ENCODE results near the gene FOXRED1. TPM values are rescaled to one million over a fixed set of nuclear protein-coding genes. Genes with fewer than 3 reads are reported as not detected.
"Not testable (repeated sequence)": the region's sequence is repeated elsewhere in the genome, so short reads cannot be mapped to it uniquely, and the experiment has no call there.

Gene FOXRED1
- 23.0 TPM for total RNA-seq
- long read RNA-seq, transcript FOXRED1-201 (11 exons, 1,970 nt) = major isoform, 32 of 50 reads
- long read RNA-seq, partial matches to known transcripts = 5 of 50 reads
- long read RNA-seq, other reads (novel, unspliced or antisense) = 12 of 50 reads

DNA sequence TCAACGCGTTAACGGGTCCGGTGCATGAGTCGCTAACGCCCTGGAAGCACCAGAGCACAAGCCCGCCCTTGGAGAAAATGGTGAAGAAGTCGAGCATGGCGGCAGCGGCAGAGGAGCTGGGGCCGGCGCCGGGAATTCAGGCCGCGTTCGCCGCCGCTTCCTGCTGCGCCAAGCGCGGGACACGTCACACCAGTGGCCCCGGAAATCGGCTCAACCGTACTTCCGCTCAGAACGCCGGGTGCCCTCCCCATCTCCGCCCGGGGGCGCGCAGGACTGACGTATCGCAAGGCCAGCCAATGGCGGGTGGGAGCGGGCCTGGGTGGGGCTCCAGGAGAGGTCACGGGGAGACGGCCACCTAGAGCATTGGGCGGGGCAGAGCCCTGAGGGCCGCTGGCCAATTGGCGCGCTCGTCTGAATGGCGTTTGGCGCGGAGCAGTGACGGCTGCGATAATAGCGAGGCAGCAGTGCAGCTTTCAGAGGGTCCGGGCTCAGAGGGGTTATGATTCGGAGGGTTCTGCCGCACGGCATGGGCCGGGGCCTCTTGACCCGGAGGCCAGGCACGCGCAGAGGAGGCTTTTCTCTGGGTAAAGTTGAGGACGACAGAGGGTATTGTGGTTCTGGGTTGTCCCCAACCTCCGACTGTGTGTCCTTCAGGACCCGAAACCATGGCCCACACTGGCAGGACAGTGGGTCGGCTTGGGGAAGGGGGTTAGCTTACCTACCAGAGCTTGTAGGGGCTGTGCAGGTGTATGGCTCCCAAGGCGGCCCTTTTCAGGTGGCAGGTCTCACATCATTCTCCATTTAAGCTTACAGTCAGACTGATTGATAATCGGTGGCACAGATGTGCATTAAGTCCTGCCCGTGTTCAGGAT lies at the start of gene FOXRED1, which contains the start of gene SRPRA:
TSS of gene FOXRED1 (plus strand) at position 447 of the 872 bp plus-strand sequence. CDS start at position 500, 53 bp downstream.
TSS of gene SRPRA (minus strand) at position 188 of the 872 bp plus-strand sequence. CDS start at position 97, 91 bp downstream.
- peak; percentile 100 for DNase-seq (ENCODE audit: low spot score)
- intact Hi-C loops (cut with DNase I) = loop anchor here (1.0 to 10.0 kb wide), 3 partner anchors 58 to 344 kb away; partner anchors contain the start of genes CDON, FAM118B and RPUSD4

DNA sequence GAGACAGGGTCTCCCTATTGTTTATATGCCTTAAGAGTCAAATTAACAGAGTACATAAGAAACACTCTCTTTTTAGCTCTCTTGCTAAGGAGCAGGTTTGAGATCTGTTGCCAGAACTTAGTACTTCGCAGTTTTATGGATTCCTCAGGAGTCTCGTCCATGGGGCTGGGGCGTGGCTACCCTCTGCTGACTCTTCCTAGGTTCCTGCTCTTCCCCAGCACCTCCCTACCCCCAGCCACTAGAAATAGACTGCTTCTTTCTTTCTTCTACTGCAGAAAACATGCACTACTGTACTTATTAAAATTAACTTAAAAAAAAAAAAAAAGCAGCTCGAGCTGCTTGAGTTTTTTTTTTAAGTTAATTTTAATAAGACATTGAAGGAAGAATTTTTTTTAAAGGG lies 49.4 kb upstream of the FOXRED1 start:
- no peak for DNase-seq (ENCODE audit: low spot score)
- intact Hi-C loops (cut with DNase I) = loop anchor here (10.0 kb wide), 1 partner anchor 625 kb away; the partner anchor contains the start of gene STT3A

DNA sequence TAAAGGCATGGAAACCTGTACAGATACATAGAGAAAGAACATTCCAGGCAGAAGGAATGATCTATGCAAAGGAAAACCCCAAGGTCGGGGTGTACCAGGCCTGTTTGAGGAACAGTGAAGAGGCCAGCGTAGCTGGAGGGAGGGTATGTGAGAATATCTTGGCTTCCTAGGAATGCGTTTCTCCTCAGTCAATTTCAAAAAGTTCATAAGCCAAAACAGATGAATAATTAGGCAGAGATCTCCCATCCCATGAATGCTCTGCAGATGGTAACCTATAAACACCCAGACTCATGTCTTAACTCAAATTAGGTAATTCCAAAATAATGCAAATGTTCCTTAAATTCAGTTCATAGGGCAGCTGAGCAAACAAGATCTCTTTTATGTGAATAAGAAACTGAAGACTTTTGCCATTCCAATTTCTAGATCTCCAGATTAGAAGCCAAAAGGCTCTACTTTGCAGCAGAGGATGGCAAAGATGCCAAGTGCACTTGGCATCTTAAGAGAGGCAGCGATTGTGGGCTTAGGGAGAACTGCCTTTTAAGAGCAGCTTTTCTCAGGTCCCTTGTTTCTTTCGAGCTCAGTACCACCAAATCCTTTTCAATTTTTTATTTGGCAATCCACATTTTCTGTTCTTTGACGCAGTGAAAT lies 44.2 kb upstream of the FOXRED1 start:
- no peak for DNase-seq (ENCODE audit: low spot score)
- intact Hi-C loops (cut with DNase I) = no loop called here

DNA sequence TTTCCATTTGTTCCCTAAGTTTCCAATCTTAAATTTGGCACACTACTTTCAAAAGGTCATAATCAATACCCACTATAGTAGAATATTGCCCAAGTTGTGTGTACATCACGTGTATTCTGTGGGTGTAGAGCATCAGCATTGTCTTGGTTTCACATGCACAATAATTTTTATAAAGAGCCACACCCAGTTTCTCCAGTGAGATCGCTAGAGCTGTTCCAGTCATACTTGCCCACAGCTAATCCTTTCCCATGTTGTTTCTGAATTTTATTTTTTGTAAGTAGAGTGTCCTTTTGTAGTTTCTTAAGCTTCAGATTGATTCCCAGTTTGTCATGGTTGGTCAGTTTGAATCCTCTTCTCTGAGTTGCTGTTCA lies 43.7 kb upstream of the FOXRED1 start:
- DNase-seq (ENCODE audit: low spot score) = no peak
- intact Hi-C loops (cut with DNase I) = no loop called here

DNA sequence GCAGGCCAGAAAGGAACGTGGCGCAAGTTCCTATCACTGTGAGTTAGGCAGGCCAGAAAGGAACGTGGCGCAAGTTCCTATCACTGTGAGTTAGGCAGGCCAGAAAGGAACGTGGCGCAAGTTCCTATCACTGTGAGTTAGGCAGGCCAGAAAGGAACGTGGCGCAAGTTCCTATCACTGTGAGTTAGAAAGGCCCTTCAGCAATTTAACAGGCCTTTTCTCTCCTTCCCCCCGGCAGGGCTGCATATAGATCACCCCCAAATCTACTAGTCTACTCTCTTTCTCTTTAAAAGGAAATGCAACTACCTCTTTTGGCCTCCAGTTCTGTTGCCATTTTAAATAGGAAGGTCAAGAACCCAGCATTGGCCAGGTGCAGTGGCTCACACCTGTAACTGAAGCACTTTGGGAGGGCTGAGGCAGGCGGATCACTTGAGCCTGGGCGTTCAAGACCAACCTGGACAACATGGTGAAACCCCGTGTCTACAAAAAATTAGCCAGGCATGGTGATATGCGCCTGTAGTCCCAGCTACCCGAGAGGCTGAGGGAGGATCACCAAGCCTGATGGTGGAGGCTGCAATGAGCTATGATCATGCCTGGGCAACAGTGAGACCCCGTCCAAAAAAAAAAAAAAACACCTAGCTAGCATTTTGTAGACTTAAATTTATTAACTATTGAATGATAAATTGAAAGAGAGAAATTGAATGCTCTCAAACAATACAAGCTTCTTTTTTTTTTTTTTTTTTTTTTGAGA lies 42.4 kb upstream of the FOXRED1 start:
- no peak for DNase-seq (ENCODE audit: low spot score)
- intact Hi-C loops (cut with DNase I) = no loop called here

DNA sequence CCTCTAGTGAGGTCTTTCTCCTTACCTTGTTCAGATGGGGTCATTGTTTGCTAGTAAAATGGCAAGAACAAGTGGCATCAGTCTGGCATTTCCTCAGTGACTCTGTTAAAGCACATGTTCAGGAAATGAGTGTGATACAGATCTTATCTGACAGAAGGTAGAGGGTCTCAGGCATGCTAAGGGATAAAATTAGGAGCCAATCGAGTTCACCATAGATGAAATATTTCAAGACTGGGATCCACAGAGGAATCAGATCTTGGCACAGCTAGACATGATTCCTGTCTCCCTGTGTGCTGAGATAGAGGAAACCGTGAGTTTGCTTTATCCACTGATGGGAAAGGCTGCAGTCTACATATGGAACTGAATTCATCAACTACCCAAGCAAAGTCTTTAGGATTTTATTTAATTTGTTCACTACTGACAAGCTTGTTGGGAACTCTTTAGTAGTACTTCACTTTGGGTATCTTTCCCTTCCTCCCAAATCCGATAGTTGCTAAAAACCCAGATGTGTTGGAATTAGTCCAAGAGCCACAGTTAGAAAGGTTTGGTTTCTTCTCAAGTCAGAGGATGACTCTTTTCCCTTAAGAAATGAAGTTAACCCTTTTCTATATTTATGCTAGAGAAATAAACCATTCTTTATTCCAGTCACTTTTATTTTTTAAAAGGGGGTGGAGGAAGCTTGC lies 39.0 kb upstream of the FOXRED1 start:
- intact Hi-C loops (cut with DNase I) = no loop called here
- DNase-seq (ENCODE audit: low spot score) = no peak

DNA sequence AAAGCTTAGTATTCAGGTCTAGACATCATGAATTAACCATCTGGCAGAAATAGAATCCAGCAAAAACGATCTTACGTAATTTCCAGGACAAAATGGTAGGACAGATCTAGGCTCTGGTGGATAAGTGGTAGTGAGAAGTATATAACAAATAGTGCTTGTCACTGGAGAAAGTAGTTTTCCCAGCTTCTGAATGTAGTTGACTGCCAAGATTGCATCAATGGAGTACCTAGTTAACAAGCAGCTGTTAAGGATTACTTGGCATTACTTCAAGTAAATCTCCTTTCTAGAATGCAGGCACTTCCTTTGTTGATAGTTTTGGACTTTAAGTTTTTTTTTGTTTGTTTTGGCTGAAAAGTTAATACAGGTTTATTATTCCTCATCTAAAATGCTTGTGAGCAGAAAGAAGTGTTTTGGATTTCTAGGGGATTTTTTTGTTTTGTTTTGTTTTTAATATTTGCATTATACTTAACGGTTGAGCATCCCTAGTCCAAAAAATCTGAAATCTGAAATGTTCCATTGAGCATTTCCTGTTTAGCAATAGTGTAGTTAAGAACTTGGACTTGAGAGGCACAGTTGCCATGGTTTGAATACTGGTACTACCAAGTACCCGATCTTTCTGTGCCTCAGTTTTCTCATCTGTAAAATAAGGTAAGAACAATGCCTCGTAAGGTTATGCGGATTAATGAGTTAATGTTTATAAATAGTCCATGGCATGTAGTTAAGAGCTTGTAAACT lies 37.1 kb upstream of the FOXRED1 start:
- intact Hi-C loops (cut with DNase I) = no loop called here
- DNase-seq (ENCODE audit: low spot score) = no peak

DNA sequence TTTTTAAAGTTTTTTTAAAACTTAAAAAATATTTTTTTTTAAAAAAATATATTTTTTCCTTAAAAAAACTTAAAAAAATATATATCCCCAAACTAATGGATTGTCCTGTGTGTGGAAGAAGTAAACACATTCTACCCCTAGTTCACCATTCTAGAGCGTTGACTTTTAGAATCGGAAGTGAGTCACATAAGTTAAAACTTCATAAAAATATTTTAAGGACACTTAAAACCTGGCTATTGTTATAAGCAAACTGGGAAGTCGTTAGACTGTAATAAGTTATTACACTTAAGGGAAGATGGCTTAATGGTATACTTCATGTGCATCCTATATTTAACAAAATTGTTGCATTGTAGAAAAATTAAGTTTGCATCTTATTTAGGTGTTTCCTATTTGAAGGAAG lies 36.3 kb upstream of the FOXRED1 start:
- intact Hi-C loops (cut with DNase I) = no loop called here

DNA sequence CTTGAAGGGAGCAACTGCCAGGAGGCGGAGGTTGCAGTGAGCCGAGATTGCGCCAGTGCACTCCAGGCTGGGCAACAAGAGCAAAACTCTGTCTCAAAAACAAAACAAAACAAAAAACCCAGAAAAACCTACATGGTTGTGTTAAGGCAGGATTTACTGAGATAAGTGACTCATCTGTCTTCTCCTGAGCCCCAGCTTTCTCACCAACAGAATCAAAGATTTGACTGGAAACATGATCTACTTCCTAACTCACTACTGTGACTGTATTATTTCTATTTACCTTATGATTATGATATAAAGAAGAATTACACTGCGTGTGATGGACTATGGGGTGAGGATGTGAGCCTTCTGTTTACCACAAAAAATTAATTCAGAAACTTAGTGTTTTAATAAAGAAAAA lies 35.6 kb upstream of the FOXRED1 start:
- DNase-seq (ENCODE audit: low spot score) = no peak
- intact Hi-C loops (cut with DNase I) = no loop called here

More for the DNA sequence above, 36.3 kb upstream of the FOXRED1 start:
- DNase-seq (ENCODE audit: low spot score) = no peak

DNA sequence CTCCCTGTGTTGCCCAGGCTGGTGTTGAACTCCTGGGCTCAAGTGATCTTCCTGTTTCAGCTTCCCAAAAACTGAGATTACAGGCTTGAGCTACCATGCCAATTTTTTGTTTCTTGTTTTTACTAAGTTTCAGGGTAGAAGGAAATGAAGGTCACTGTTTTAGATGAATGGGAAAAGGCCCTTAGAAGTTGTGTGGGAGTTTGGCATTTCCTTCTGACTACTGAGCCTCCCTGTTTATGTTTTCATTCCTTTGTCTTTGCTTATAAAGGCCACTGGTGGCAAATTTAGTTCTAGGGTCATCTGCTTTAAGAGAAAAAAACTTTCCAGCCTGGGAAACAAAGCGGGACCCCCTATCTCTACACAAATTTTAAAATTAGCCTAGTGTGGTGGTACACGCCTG lies 22.3 kb upstream of the FOXRED1 start:
- intact Hi-C loops (cut with DNase I) = no loop called here
- DNase-seq (ENCODE audit: low spot score) = no peak

DNA sequence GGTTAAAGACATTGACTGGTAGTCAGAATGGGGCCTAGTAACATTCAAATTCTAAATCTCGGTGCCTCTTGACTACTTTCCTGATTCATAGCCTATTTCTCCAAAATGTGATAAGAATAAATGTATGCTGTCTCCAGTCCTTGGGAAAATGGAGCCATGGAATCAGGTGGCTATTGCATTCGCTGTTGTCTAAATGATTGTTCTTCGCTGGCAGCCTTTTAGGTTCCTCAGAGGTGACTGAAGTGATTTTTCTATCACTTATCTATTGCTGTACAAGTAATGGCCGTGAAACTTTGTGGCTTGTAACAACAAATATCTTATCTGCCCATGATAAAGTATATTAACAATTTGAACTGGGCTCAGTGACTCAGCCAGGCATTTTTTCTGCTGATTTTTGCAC lies 15.7 kb upstream of the FOXRED1 start:
- intact Hi-C loops (cut with DNase I) = no loop called here

DNA sequence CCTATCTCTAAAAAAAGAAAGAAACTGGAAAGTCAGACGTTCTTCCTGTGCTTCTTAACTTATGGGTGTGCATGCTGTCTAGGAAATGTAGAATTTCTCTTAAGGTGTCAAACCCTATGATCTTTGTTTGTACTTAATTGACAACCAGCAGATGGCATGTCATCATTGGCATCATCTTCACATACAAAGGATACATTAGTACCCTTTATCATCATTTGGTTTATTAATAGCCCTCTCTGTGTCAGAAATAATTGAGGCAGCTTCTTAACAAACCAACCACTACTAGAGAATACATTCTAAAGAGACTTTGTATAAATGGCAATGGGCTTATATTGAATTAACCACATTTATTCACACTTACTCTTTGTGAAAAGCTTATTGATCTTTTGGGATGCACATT lies 14.1 kb upstream of the FOXRED1 start:
- intact Hi-C loops (cut with DNase I) = no loop called here
- DNase-seq (ENCODE audit: low spot score) = no peak

More for the DNA sequence above, 15.7 kb upstream of the FOXRED1 start:
- DNase-seq (ENCODE audit: low spot score) = no peak

DNA sequence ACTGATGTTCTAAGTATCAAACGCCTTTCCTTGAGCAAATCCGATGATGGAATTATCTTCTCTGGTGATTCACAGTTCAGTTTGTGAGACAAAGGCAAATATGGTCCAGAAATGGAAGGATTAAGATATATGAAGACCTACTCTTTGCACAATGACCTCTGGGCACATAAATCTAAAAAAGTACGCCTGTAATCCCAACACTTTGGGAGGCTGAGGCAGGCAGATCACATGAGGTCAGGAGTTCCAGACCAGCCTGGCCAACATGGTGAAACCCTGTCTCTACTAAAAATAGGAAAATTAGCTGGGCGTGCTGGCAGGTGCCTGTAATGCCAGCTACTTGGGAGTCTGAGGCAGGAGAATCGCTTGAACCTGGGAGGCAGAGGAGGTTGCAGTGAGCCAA lies 13.4 kb upstream of the FOXRED1 start:
- intact Hi-C loops (cut with DNase I); DNase-seq (ENCODE audit: low spot score): not testable (repeated sequence)

DNA sequence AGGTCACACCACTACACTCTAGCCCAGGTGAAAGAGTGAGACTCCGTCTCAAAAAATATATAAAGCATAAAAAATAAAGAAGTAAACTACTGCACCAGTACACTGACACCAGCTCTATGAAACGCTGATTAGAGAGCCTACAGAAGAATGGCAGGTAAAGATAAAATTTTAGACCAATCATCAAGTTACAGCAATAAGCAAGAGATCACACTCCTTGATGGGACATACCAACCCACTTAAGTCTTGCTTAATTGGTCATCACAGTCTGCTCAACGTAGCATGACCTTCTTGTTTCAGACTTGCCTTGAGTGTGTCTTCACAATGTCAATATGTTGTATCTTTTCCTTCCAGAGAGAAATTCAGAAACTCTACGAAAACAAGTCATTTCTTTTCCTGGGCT lies 12.7 kb upstream of the FOXRED1 start:
- intact Hi-C loops (cut with DNase I) = no loop called here
- no peak for DNase-seq (ENCODE audit: low spot score)

DNA sequence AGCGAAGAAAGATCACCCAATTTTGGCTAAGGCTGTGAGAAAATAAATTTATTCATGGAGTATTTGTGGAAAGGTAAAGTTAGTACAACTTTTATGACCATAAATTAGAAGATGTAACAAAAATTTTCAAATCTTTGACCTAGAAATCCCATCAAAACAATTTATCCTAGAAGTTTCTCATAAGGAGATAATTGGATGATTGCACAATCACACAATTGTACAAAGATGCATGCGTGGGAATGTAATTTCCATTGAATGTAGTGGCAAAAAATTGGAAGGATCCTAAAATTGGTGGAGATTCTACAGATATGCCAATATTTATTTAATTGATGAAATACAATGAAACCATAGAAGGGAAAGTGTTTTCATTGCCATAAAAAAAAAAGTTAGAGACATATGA lies 11.8 kb upstream of the FOXRED1 start:
- no peak for DNase-seq (ENCODE audit: low spot score)
- intact Hi-C loops (cut with DNase I) = no loop called here

DNA sequence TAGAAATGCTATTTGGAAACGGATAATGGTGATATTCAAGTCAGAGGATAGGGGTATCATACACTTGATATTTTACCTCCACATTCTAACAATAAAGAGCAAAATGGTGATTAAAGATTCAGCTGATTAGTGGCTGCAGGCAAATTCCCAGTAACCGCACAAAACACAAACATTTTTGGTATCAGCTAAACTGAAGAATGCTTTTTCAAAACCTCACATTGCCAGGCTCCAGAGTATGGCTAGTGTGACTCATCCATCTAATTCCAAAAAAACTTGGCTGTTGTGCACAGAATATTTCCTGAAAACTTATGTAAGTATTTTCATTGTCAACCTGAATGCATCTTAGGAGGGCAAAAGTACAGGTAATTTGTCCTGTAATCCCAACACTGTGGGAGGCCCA lies 11.2 kb upstream of the FOXRED1 start:
- intact Hi-C loops (cut with DNase I) = no loop called here
- no peak for DNase-seq (ENCODE audit: low spot score)

DNA sequence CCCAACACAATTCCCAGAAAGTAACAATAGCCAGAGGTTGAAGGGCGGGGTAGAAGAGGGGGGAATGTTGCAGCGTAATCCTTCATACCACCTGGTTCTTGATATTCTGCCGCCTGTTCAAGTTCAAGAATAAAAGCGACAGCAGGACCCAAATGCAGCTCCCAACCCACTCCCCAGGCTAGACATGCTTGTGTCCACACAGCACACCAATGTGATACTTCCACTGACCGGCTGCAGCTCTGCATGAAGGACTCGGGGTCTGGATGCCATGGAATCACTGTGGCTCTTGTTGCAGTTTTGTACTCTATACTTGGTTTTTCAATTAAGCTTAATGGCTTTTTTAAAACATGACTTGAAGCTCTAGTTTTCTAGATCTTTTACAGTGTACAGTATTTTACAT lies 6.7 kb upstream of the FOXRED1 start:
- no peak for DNase-seq (ENCODE audit: low spot score)
- intact Hi-C loops (cut with DNase I) = loop anchor here (10.0 kb wide), 2 partner anchors 197 to 337 kb away; partner anchors contain the start of gene CDON

DNA sequence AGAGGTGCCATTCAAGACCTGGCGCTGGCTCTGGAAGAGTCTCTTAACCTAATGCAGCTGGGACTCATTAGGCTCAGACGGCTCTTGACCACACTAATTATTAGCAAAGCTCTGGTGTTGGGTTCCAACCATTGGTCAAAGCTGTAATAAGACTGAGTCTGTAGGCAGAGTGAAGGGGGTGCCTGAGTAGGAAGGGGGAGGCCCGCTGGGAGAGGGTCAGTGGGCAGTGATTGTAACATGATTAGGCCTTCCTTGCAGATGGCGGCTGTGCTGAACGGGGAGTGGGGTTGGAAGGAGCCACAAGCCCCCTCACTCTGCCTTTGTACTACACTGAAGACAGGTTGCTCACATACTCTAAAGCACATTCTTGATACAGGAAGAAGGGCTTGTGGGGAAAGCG lies 5.5 kb upstream of the FOXRED1 start:
- DNase-seq (ENCODE audit: low spot score) = no peak
- intact Hi-C loops (cut with DNase I) = loop anchor here (10.0 kb wide), 2 partner anchors 199 to 339 kb away; partner anchors contain the start of gene CDON

Measured in cardiac septum (tissue), 1 donor.